Peyer's patch (tissue), 4 donors: ENCODE data around the gene XYLT1.

ENCODE experiments used
- POLR2A ChIP-seq, 2 donors: fragments of 450-650 bp; IDR thresholded peaks; one replicate each; pipeline ENCODE4 v1.5.1; 2017; ENCODE audit warnings: antibody characterized with exemption in 2 of 2, mild to moderate bottlenecking in 2 of 2, moderate library complexity in 2 of 2
- TF ChIP-seq, protein P1 (sequence below), 6 experiments: fragments of 450-650 bp in 4 of 6; fragments of 200-600 bp in 2 of 6; sonication (generic) in 1 of 6; IDR thresholded peaks; one replicate each; pipeline ENCODE4 v1.5.1; 2017 to 2019; ENCODE audit warnings: antibody characterized with exemption in 6 of 6, mild to moderate bottlenecking in 3 of 6, moderate library complexity in 1 of 6

DNA sequence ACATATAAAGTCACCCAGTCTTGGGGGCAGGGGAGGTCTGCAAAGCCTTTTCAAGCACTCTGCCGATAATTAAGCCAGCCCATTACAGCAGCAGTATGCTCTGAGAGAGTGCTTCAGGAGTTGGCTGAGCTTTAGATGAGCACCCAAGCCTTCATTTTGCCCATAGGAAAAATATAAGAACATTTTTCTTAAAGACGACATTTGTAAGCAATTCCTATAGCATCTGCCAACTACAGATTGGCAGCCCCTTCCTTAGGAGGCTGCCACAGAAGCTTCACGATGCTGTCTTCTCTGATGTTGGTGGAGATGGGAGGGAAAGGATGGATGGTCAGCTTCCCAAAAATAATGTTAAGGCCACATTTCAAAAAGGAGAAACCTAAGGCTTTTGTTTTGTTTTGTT, 367.5 kb downstream of the XYLT1 start:
- TF ChIP-seq, protein P1, sequence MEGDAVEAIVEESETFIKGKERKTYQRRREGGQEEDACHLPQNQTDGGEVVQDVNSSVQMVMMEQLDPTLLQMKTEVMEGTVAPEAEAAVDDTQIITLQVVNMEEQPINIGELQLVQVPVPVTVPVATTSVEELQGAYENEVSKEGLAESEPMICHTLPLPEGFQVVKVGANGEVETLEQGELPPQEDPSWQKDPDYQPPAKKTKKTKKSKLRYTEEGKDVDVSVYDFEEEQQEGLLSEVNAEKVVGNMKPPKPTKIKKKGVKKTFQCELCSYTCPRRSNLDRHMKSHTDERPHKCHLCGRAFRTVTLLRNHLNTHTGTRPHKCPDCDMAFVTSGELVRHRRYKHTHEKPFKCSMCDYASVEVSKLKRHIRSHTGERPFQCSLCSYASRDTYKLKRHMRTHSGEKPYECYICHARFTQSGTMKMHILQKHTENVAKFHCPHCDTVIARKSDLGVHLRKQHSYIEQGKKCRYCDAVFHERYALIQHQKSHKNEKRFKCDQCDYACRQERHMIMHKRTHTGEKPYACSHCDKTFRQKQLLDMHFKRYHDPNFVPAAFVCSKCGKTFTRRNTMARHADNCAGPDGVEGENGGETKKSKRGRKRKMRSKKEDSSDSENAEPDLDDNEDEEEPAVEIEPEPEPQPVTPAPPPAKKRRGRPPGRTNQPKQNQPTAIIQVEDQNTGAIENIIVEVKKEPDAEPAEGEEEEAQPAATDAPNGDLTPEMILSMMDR (IDR thresholded peaks at IDR 0.05), result no peak
- TF ChIP-seq POLR2A (IDR thresholded peaks at IDR 0.05), result no peak
